NCI-H69 (cell line): ENCODE data around the gene TTPAL.
A peak's percentile ranks its signal among the peaks of the same experiment; 100 is the strongest.
"Not testable (repeated sequence)": the region's sequence is repeated elsewhere in the genome, so short reads cannot be mapped to it uniquely, and the experiment has no call there.

ENCODE experiments used
- DNase-seq: peaks from one replicate; lab custom pipeline; 2025; lab: John Stamatoyannopoulos, UW

TTPAL gene

DNA sequence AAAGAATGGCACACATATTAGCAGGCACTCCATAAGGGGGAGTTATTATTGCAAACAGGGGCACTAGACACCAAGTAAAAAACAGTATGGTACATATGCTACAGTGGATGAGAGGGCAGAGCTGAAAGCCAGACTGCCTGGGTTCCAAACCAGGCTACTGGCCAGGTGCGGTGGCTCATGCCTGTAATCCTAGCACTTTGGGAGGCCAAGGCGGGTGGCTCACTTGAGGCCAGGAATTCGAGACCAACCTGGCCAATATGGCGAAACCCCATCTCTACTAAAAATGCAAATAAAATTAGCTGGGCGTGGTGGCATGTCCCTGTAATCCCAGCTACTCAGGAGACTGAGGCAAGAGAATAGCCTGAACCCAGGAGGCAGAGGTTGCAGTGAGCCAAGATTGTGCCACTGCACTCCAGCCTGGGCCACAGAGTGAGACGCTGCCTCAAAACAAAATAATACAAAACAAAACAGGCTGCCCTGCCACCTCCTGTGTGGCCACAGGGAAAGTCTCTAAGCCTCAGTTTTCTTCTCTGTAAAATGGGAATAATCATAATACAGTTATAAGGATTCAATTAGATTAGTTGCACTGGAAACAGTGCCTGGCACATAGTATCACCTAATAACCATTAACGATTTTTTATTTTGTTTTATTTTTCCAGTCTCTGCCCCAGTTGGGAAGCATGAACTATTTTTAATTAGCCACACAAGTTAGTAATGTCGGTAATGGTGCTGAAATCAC lies 7.5 kb upstream of the TTPAL start:
- DNase-seq = no peak

DNA sequence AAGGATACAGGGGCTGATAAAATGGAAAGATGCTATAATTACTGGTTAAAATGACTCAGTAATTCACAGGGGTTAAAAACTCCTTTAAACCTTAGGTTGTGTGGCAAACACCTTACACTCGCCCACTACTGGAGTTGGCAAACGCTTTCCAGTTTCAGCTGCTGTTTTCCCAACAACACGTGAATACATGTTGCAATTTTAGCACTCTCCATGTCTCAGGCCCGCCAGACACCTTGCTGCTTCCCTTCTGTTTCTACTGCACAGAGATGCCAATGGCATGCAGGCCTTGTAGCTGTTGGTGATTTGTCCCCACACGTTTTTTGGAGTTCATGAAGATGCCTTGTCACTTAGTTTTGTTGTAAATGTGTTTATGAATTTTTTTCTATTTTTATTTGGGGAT lies 5.3 kb upstream of the TTPAL start:
- no peak for DNase-seq

DNA sequence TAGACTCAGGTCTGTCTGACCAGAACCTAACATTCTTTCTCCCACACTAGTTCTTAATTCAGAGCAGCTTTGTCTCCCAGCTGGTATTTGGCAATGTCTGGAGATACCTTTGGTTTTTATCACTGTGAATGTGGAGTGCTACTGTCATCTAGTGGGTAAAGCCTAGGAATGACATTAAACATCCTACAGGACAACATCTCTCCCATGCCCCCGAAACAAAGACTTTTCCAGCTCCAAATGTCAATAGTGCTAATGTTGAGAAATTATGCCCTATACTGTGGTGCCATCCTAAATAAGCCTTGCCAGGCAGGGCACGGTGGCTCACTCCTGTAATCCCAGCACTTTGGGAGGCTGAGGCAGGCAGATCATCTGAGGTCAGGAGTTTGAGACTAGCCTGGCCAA lies 4.2 kb upstream of the TTPAL start:
- no peak for DNase-seq

DNA sequence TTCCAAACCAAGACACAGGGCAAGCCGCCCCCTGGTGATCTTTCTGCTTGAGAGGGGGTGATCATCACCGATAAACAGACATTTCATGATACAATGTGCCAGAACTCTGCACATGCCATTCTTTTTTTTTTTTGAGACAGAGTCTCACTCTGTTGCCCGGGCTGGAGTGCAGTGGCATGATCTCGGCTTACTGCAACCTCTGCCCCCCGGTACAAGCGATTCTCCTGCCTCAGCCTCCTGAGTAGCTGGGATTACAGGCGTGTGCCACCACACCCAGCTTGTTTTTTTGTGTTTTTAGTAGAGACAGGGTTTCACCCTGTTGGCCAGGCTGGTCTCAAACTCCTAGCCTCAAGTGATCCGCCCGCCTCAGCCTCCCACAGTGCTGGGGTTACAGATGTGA lies 3.4 kb upstream of the TTPAL start:
- not testable (repeated sequence) for DNase-seq

DNA sequence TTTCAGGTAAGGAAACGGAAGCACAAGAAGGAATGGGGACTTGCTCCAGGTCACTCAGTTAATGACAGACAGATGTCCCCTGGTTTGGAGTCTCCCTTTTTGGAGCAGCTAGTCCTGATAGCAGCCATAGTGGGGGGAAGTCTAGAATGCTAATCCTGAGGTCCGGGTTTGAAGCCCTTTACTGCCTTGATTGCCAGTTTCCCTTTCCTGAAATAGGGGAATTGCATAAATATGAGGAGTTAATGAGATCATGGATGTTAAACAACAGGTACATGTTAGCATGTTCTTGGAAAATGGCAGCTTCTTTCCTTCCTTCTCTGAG lies 341 bp upstream of the TTPAL start:
- DNase-seq = peak; percentile 11

DNA sequence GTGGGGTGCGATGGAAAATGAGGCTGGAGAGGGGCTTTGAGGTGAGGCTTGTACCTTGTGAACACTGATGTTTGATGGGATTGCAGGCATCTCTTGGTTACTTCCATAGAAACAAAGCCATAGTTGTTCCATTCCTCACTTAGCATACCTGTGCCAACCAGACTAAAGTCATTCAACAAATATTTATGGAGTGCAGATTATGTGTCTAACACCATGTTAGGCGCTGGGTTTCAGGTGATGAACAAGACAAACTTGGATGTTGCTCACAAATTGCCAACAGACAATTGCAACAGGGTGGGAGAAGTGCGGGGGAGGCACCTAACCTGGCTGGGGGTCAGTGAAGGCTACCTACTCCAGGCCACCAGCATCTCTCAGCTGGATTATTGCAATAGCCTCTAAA lies 1.5 kb downstream of the TTPAL start:
- no peak for DNase-seq

DNA sequence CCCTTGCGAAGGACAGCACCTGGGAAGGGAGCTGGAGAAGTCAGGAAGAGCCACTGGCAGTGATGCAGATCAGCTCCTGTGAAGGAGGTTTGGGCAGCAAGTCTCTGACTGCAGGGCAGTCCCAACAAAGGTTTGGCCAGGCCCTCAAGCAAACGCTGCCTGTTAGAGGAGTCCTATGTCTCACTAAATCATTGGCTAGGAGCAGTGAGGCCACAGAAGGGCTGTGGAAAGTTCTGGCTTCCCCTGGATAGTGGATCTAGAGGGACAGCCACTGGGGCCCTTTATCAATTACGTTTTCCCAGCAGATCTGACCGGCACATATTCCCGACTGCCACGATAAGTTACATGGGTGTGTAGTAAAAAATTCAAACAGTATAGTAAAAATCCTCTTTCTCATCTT lies 2.5 kb downstream of the TTPAL start:
- DNase-seq = no peak

DNA sequence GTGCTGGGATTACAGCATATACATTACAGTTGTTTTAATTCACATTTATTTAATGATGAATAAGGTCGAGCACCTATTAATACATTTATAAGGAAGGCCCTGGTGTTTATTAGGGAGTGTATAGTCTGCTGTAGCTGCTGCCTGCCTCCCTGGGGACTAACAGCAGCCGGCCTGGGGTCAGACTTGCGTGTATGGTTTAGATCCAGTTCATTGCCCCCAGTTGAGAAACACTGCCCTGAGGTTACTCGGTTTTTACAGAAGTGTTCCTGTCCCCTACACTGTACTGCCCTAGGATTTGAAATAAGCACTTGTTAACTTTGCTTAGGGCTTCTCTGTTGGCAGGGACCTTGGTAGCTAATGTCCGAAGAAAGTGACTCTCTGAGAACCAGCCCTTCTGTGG lies 4.0 kb downstream of the TTPAL start:
- DNase-seq = no peak

DNA sequence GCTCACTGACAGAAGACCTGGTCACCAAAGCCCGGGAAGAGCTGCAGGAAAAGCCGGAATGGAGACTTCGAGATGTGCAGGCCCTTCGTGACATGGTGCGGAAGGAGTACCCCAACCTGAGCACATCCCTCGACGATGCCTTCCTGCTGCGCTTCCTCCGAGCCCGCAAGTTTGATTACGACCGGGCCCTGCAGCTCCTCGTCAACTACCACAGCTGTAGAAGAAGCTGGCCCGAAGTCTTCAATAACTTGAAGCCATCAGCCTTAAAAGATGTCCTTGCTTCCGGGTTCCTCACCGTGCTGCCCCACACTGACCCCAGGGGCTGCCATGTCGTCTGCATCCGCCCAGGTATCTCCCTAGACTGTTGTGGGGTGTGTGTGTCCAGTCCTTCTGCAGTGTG lies 4.4 kb downstream of the TTPAL start:
- DNase-seq = no peak

DNA sequence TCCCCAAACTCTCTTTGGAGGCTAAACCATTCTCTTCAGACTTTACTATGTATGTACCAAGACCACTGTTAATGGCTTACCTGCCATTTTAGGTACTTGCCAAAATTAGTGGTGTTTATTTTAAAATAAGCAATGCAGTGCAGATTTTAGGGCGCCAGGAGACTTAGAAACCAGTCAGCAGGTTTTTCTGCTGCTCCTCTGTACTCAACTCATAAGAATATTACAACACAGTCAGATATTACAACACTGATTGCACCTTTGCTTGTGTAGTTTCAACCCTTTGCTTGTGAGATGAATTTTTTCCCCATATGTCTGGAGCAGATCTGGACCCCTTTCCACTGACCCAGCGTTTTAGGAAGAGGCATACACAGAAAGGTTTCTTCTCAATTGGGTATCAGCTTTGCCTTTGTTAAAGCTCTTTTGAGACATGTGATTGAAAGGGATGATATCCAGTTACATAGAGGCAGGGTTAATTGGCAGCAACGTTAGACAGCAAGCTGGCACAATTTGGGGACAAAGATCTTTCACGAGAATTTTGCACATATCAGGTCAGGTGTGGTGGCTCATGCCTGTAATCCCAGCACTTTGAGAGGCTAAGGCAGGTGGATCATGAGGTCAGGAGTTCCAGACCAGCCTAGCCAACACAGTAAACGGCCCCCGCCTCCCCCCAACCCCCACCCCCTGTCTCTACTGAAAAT lies 6.2 kb downstream of the TTPAL start:
- no peak for DNase-seq

DNA sequence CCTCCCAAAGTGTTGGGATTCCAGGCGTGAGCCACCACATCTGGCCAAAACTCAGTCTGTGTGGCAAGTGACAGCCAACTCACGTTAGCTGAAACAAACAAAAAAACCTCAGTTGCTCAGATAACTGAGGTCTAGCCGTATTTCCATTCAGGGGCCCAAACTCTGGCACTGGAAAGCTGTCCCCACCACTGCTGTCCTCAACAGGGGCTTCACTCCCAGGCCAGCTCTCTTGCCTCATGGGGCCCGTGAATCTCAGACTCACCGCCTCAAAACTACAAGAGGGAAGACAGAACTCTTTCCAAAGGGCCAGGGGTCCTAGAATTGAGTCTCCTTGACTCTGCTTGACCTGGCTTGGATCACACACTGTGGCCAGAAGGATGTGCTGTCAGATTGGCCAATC lies 7.4 kb downstream of the TTPAL start:
- DNase-seq = no peak

DNA sequence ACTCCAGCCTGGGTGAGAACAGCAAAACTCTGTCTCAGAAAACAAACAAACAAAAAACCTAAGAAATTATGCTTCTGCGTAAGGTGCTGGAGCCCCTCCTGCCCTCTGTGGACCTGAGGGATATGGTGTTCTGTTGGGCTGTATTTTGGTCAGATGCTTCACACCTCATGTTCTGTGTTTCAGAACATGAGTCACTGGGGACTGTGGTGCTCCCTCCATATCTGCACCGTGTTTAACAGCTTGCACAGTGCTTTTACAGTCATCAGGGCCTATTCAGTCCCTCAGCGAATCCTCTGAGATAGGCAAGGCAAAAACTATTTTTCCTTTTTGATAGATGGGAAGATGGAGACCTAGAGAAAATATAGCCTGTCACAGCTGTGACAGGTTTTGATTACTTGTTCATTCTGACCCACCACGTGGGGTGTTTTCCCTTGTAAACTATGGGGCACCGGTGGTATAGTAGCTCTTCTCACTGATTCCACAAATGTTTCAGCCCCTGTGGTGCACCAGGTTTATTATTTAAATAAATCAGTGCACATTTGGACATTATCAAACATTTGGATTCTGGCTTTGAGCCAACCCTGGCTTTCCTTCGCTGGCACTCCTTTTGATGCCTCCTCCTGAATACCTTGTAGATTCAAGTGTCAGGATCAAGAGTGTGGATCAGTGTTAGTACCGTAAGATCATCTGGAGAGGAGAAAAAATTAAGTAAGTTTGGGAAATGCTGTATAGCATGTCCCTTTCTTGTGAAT lies 9.6 kb downstream of the TTPAL start:
- DNase-seq = no peak

DNA sequence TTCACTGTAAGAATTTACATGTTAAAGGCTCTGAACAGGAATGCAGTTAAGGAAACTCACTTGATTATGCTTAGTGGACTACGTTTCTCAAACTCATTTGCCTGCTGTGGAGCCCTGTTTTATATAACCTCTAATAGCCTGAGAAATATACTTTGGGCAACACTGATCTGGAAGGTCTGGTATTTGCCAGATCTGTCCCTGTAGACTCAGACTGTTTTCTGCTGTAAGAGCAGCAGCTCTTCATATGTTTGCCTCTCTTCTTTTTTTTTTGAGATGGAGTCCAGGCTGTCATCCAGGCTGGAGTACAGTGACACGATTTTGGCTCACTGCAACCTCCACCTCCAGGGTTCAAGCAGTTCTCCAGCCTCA lies 10.1 kb downstream of the TTPAL start:
- DNase-seq = no peak

DNA sequence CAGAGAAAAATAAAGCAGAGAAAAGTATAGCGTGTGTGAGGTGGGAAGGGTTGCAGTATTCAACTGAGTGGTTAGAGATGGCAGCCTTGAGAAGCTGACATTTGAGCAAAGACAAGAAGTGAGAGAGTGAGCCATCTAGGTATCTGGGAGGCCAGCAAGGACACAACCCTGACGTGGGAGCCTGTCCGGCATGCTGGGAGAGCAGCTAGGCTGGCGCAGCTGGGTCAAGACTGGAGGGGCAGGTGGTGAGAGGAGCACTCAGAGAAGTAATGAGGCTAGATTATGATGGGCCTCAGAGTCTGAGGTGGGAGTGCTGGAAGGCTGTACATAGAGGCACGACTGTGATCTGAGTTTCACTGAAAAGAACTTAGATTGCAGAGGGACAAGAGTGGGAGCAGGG lies 12.9 kb downstream of the TTPAL start:
- DNase-seq = no peak

DNA sequence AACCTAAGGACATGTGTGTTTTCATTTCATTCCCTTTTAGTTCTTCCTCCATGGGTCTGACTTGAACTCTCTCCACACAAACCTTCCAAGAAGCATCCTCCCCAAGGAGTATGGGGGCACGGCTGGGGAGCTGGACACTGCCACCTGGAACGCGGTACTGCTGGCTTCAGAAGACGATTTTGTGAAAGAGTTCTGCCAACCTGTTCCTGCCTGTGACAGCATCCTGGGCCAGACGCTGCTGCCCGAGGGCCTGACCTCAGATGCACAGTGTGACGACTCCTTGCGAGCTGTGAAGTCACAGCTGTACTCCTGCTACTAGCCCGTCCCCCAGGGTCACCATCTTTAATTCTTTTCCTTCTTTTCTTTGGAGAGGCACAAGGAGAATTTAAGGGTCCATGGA lies 13.5 kb downstream of the TTPAL start:
- DNase-seq = no peak

DNA sequence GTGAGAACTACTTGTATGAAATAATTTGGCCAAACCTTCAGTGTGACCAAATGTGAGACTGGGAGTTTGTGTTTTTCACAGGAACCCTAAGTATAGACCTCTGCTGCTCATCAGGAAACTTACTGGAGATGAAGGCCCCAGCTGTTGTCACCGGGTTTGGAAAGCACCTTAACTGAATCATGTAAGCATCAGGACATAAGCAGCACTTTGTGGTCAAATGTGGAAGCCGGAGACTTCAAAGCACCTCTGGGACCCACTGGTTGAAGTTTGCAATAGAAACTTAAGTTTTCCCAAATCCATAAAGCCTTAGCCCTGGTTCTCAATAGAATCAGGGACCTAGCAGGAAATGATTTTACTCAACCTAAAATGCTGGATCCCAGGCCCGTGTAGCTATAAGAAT lies 14.3 kb downstream of the TTPAL start:
- no peak for DNase-seq

DNA sequence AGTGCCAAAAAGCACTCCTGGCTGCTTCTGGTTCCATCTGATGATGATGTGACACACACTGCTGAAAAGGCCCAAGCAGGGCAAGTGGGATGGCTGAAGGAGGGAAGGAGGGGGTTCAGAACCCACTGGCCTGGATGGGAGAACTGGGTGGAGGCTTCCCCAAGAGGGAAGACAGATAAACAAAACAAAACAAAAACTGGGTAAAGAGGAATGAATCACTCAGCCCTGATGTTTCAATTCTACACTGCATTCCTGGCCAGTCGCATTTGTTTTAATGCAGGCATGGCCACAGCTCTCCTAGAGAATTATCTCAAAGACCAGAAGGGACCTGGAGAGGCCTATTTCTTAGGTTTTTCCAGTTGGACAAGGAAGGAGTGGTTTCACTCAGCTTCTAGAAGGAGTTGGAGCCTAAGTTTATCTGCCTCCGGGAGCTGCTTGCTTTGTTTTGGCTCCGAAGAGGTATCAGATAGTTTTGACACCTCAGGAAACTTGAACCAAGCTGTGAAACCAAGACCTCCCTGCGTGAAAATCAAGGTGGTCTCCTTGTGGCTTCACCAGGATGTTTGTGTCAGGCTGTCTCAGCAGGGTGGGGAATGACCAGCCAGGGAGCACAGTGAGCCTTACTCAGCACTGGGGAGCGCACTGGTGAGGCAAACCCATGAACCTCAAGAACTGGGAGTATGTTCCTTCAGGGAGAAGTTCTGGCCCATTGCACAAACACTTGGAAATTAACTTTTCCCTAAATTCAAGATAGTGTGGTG lies 16.1 kb downstream of the TTPAL start:
- DNase-seq = no peak

DNA sequence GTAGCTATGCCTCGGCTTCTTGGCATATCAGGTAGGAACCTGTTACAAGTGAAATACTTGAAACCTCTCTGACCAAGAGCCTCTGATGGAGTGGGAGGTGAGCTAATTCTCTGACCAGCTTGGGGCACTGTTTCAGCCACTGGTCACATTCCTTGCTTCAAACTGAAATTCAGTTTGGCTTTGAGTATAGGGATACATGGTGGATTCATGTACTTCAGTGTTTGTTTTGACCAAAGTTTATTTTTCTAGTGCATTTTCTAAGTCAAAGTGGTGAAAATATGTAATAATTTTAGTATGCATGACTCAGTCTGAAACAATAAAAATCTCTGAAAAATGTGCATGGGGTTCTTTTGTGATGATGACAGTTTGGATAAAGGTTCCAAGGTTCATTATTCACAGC lies 18.6 kb downstream of the TTPAL start:
- DNase-seq = no peak

DNA sequence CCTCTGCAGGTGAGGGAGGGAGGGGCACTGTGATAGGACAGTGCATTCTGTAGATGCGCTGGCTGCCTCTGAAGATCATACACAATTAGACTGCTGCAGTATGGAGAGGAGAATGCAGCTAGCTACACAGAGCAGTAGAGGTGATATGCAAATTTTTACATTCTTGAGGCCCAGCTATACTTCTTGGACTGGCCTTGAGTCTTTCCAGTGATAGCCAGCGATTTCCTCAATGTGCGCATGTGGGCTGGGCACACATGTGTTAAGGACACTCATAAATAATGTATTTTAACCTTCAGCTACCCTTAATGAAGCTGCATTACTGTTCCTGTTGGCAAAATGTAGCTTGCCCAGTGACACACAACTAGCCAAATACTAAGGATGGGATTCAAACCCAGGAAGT lies 19.0 kb downstream of the TTPAL start:
- DNase-seq = no peak

DNA sequence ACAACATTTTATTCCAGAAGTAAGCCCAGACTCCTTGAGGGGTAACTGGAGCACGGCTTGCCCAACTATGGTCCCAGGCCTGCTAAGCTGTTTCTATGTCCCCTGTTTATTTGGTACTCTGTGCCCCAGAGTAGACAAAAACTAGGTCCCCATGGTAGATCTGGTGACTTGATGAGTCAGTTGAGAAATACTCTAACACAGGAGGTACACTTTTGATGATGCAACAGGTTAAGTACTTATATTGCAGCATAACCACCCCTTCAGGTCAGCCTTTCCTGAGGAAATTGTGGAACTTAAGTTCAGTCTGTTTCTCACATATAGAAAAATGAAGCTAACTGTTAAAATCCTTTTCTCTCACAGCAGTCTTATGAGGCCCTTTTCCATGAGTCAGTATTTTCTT lies 19.6 kb downstream of the TTPAL start:
- no peak for DNase-seq

DNA sequence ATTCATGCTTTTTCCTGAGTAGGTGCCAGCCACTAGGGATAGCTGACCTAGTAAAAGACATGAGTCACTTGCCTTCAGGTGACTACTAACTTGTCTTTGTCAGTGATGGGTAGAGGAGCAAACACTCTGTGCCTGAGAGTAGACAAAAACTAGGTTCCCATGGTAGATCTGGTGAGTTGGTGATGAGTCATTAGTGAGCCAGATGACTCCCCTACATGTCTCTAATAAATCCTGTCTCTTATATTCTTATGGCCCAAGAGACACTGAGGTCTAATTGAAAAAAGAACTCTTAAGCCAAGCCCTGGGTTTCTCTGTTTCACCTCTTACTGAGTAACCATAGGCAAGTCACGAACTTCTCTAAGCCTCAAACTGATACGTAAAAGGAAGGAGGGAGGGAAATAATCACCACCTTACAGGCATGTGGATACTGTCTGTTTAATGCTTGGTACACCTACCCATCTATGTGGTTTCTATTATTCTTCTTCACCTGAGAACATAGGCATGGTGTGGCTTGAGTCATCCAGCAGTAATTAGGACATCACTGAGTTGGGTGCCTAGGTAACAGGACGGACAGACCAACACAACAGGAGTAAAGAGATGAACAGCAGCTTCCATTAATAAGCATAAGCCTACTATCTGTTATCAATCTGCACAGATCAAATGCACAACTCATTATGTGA lies 20.3 kb downstream of the TTPAL start:
- no peak for DNase-seq

DNA sequence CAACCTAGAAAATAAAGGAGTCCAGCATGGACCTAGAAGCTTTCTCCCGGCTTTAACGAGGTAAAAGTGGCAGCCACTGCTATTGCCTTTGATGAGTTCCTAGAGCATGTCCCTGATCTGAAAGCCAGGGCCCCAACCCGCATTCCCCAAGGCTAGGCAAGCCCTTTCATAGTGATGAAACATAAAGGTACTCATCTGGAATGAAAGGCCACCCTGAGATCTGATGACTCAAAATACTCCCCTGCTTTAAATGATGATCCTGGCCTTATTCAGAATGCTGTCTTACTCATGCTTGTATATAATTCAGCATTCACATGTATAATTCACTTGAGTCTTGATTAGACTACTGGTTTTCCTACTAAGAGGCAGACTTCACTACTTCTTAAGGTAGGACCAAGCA lies 21.3 kb downstream of the TTPAL start:
- DNase-seq = no peak
